Measurements from ENCODE around the gene CNTNAP2.
"Not testable (repeated sequence)": the region's sequence is repeated elsewhere in the genome, so short reads cannot be mapped to it uniquely, and the experiment has no call there.

CNTNAP2 gene

DNA sequence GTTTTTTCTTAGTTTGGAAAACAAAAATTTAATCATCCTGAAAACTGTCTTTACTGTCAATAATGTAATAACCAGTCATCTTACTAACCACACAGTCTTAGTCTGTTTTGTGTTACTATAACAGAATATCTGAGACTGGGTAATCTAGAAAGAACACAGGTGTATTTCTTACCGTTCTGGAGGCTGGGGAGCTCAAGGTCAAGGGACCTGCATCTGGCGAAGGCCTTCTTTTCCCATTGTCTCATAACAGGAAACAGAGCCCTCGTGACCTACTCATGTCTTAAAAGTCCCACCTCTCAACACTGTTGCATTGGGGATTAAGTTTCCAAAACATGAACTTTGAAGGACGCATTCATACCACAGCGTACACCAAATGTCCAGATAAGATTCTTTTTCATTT lies 932.3 kb downstream of the CNTNAP2 start:
- DNase-seq: no peak

GRCh38 chr7:147052818-147053217 lies 936.2 kb downstream of the CNTNAP2 start:
- DNase-seq: no peak

- no peak for DNase-seq
Observed at GRCh38 chr7:147053746-147054145, 937.1 kb downstream of the CNTNAP2 start.

DNA sequence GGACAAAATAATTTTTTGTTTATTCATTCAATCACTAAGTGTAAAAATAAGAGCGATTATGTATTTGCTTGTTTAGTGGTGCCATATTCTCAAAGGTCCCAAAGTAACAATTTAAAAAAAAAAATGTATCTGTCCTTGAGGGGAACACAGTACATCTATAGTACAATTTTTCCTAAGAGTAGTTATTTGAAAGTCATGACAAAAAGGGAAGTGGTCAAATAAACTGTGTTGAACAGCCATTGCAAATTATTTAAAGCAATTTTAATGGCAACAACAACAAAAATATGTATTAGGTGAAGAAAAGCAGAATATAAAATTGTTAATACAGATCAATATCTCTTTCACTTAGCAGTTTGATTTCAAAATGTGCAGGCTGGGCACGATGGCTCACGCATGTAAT lies 943.5 kb downstream of the CNTNAP2 start:
- no peak for DNase-seq

- DNase-seq: no peak
Observed at GRCh38 chr7:147062897-147063296, 946.3 kb downstream of the CNTNAP2 start.

DNA sequence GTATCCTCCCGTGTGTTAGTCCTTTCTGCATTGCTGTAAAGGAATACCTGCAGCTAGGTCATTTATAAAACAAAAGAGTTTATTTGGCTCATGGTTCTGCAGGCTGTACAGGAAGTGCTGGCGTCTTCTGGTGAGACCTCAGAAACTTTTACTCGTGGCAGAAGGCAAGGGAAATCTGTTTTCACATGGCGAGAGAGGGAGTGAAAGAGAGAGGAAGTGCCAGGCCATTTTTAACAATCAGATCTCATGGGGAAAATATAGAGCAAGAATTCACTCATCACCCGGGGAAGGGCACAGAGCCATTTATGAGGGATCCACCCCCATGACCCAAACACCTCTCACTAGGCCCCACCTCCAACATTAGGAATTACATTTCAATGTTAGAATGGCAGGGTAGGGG lies 952.2 kb downstream of the CNTNAP2 start:
- DNase-seq: no peak

DNA sequence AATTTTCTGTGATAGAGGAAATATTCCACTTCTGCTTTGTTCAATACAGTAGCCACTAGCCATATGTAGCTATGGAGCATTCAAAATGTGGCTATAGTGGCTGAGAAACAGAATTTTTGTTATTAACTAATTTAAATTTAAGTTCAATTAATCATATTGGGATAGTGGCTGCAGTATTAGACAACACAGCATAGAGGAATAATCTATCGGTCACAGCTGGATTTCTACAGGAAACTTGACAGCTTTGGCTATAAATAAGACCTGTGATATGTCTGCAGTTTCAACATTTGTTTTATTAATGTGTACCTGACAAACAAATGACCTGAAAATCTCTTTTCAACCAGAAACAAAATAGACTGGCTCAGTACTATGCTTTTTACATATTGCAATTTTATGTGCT lies 953.2 kb downstream of the CNTNAP2 start:
- no peak for DNase-seq

DNA sequence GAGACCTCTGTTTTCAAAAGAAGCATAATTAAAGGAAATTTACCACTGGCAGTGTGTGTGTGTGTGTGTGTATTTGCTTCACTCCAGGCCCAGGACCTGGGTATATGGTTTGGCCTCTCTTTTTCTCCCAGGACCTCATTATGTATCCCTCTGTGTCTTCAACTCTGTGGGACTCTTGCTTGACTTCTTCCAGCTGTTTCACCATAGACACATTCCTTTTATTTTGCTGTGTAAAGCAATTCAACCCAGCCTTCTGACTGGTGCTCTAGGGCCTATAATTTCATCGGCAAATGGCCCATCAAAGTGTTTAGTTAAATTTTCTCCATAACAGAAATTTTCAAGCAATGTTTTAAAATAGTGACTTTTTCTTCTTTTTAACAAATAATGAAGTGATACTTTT lies 954.3 kb downstream of the CNTNAP2 start:
- no peak for DNase-seq

GRCh38 chr7:147071536-147071935 lies 954.9 kb downstream of the CNTNAP2 start:
- DNase-seq: no peak

DNA sequence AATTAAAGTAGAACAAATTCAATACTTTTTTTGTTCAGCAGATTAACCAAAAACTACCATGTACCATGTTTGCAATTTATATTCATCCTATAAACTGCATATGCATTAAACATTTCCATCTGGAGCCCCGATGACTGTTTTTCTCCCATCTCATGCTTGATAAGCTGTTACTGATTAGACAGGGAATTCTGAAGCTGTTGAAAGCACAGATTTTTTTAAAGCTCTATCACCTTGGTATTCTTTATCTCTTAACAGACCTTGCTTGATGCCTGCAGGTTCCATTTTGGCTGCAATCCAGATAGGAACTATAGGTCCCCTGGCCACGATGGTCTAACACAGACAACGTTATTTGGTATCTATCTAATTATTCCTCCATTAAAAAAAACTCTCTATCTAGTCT lies 961.7 kb downstream of the CNTNAP2 start:
- no peak for DNase-seq

DNA sequence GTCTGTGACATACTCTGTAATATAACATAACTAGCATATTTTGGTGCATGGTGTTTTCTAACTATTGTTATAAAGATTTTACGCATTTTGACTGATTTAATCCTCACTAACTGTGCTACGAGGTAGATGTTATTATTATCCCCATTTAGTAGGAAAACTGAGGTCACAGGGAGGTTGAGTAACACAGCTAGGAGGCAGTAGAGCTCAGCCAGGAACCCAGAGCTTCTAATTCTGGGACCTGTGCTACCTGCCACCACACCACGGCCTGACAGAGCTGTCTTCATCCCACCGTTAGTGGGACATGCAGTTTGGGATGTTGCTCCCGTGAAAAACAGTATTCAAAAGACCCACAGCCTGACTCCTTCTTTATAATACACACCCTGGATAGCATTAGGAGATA lies 962.5 kb downstream of the CNTNAP2 start:
- DNase-seq: no peak

DNA sequence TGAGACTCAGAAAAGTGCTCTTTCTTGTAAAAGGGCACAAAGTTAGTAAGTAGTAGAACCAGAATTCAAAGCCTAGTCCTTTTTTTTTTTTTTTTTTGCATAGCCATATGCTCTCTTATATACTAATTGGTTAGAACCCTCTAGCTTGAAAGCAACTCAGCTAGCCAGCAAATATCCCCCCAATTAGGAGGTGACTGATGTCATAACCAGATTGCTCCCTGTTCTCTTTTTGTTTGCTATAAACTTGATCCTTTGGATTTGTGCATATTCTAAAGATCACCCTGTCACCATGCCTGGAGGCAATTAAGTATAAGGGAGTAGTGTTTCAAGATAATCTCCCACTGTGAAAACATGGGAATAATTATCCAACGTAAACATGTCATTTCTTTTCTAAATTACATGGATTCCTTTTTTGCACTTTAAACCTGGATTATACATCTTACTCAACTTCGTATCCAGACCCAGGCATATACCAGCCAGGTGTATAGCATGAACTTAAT lies 963.4 kb downstream of the CNTNAP2 start:
- DNase-seq: no peak

DNA sequence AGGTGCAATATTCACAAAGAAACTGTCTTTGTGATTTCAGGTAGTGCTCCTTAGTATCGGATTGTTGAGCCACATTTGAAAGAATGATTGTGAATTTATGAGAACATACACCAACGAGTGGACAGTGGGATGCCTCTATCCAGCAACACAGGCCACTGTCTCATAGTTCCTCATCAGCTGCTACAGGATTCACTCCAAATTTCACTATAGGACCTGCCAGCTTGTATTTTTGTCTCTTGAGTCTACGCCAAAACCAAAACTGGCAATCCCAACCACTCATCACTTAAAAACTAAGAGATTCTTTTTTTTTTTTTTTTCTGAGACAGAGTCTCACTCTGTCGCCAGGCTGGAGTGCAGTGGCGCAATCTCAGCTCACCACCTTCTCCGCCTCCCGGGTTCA lies 964.5 kb downstream of the CNTNAP2 start:
- no peak for DNase-seq

DNA sequence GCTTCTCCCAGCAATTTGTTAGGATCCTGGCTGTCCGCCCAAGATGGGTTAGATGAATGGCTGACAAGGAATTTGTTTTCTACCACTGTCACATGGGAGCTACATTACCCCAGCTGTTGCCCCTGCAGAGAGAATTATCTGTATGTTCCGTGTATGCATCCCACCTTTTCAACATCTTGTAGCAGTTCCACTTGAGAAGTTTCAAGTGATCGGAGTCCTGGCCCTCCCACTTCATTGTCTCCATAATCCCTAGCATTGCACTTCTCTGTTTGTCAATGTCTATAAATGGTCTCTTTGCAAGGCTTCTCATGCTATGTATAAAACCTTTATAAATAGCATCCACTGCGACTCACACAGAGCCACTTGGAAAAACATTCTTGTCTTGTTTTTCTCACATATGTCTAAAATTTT lies 972.5 kb downstream of the CNTNAP2 start:
- no peak for DNase-seq

DNA sequence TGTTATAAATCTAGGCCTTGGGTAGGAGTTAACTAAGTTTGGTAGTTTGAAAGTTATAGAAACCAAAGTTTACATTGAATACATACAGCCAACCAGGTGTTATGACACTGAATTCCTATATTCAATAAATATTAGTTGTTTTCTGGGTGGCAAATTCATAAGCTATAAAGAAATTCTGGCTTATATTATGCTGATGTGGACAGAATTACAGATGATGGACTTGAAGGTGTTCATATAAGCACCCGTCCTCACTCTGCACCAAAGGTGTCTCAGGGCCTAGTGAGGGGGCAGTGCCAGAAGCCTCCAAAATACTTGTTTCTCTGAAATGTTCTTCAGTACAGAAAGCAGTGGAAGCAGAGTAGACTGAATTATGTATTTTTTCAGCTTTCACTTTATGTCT lies 973.0 kb downstream of the CNTNAP2 start:
- DNase-seq: no peak

- no peak for DNase-seq
Observed at GRCh38 chr7:147096629-147097028, 980.0 kb downstream of the CNTNAP2 start.

- no peak for DNase-seq
Observed at GRCh38 chr7:147103224-147103623, 986.6 kb downstream of the CNTNAP2 start.

DNA sequence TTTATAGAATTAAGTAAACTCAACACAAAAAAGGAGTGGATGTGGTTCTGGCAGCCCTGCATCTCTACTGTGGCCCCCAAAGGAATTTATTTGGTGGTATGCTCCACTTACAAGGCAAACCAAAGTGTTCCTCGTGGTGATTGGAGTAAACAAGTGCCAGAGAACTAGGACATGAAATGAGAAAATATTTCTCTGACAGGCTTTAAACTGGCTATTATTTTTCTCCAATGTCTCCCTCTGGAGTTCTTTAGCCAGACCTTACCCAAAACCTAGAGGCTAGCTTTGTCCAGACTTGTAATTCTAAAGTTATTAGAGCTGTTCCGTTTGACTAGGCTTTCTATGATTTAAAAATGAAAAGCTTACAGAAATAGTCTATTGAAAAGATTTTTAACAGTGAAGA lies 990.1 kb downstream of the CNTNAP2 start:
- no peak for DNase-seq

DNA sequence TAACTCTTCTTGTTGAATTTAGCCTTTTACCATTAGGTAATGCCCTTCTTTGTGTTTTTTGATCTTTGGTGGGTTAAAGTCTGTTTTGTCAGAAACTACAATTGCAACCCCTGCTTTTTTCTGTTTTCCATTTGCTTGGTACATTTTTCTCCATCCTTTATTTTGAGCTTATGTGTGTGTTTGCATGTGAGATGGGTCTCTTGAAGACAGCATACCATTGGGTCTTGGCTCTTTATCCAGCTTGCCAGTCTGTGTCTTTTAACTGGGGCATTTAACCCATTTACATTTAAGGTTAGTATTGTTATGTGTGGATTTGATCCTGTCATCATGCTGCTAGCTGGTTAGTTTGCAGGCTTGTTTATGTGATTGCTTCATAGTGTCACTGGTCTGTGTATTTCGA lies 997.9 kb downstream of the CNTNAP2 start:
- DNase-seq: not testable (repeated sequence)

- no peak for DNase-seq
Observed at GRCh38 chr7:147136352-147136751, 1019.8 kb downstream of the CNTNAP2 start.

DNA sequence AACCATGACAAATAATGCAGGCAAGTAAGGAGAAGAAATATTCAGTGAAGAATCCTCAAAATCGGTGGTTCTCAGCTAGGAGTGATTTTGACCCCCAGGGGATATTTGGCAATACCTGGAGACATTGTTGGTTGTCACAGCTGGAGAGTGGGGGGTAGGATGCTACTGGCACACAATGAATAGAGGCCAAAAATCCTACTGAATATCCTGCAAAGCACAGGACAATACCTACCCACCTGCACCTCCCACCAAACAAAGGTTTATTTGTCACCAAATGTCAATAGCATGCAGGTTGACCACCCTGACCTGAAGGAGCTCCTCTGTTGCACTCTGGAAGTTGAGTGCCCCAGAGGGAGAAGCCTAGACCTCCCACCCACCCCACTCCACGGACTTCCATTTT lies 1028.6 kb downstream of the CNTNAP2 start:
- DNase-seq: no peak

- no peak for DNase-seq
Observed at GRCh38 chr7:147146169-147146568, 1029.6 kb downstream of the CNTNAP2 start.

GRCh38 chr7:147151661-147152060 lies 1035.1 kb downstream of the CNTNAP2 start:
- no peak for DNase-seq

DNA sequence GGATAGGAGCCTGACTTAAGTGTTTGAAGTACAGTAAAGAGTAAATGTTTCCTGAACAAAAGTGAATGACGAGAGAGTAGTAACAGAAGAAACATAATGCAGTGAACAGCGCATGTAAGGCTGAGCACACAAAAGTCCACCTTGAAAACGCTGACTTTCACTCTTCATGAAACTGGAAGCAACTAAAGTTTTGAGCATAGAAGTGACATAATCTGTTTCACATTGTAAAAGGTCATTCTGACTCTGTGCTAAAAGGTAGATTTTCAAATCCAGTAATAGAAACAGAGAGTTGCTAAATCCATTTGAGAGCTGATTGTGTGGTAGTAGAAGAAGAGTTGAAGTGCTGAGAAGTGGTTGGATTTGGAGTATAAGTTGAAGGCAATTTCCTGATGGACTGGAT lies 1037.0 kb downstream of the CNTNAP2 start:
- DNase-seq: no peak

DNA sequence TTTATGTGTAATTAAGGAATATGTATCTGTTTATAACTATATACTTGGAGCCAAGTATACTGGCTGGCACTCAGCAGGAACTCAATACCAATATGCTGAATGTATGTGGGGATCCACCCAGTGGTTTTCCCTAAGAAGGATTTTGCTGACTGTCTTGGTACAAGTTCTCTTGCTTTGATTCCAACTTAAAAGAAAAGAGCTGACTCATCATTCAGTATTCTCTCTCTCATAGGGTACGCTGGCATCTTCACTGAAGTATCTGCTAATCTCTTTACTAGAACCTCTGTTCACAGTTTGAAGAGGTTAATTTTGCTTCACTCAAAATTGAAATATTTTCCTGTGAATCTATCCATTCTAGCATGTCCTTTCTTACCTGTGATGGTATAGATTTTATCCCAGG lies 1044.8 kb downstream of the CNTNAP2 start:
- no peak for DNase-seq

Measured in DMS 273 treated with DMSO at 0.1 percent for 48 hours (cell line).